ENCODE results near the gene RBMS3. TPM values are rescaled to one million over a fixed set of nuclear protein-coding genes. Genes with fewer than 3 reads are reported as not detected.

Gene RBMS3
- total and polyA plus RNA-seq, 2 experiments from 2014 or later = 34.9 to 37.1 TPM

DNA sequence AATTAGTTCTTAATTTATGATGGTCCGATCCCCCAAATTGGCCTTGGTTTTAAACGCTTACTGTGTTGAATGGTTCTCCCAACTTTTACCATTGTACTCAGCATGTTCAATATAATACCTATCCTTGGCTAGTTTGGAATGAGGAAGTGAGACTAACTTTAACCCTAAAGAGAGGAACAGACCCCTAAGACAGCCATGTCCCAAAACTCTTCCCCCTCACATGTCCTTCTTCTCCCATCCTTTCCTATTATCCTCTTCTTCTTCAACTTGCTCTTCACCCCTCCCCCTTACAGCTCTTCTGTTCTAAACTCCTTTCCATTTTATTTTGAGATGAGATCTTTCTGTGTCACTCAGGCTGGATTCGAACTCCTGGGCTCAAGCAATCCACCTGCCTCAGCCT lies 116.5 kb downstream of the RBMS3 start:
- no peaks in the 10 kb centered on the region for H3K36me3 ChIP-seq (replicated peaks; ENCODE audit: insufficient read depth, low read depth)
- H4K20me1 ChIP-seq (ENCODE audit: insufficient read depth, poor library complexity, severe bottlenecking) = no peaks in the 10 kb centered on the region
- no peaks in the 10 kb centered on the region for H3K9me3 ChIP-seq (ENCODE audit: low read depth)
- no peak overlapping the region for H3K27ac ChIP-seq
- 96% methylated on average over 3 of the region's 3 CpGs for WGBS (ENCODE audit: low lambda C conversion rate, missing lambda C conversion rate)
- TF ChIP-seq, protein P1, sequence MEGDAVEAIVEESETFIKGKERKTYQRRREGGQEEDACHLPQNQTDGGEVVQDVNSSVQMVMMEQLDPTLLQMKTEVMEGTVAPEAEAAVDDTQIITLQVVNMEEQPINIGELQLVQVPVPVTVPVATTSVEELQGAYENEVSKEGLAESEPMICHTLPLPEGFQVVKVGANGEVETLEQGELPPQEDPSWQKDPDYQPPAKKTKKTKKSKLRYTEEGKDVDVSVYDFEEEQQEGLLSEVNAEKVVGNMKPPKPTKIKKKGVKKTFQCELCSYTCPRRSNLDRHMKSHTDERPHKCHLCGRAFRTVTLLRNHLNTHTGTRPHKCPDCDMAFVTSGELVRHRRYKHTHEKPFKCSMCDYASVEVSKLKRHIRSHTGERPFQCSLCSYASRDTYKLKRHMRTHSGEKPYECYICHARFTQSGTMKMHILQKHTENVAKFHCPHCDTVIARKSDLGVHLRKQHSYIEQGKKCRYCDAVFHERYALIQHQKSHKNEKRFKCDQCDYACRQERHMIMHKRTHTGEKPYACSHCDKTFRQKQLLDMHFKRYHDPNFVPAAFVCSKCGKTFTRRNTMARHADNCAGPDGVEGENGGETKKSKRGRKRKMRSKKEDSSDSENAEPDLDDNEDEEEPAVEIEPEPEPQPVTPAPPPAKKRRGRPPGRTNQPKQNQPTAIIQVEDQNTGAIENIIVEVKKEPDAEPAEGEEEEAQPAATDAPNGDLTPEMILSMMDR (IDR thresholded peaks at IDR 0.05; ENCODE audit: poor library complexity) = no peak
- TF ChIP-seq EZH2 (IDR thresholded peaks at IDR 0.05; ENCODE audit: borderline replicate concordance) (no peak), EZH2phosphoT487 (IDR thresholded peaks at IDR 0.05; ENCODE audit: low read depth, severe bottlenecking, unreplicated experiment) (no peak)
- H3K4me1 ChIP-seq (ENCODE audit: insufficient read depth) = no peaks in the 10 kb centered on the region
- H3K79me2 ChIP-seq = peaks cover 11% of the 10 kb centered on the region
- no peak overlapping the region for H2AFZ ChIP-seq
- no peaks in the 10 kb centered on the region for H3K9me2 ChIP-seq (replicated peaks; ENCODE audit: insufficient read depth)
- no peaks in the 10 kb centered on the region for H3K27me3 ChIP-seq
- DNase-seq (ENCODE audit: low spot score) = no peak
- H3K4me3 ChIP-seq = no peak overlapping the region
- H3K4me2 ChIP-seq = no peak overlapping the region

DNA sequence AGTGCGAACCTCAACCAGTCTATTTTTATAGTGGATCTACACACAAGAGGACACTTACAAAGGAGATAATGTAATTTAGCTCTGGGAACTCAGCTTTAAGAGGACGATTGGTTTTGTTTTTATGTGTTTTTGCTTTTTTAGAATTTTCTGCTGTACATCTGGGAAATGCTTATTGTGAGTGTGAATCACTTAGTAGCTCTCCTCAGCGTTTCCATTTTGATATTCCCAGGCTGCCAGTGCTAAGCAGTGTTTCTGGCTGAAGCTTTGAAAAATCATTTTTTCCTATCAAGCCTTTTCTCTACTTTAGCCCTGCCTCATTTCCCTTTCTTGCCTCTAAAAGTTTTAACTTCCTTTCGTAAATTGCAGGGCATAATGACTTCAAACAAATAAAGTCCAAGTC lies 117.9 kb downstream of the RBMS3 start:
- no peaks in the 10 kb centered on the region for H3K27me3 ChIP-seq
- no peak for TF ChIP-seq EZH2phosphoT487 (IDR thresholded peaks at IDR 0.05; ENCODE audit: low read depth, severe bottlenecking, unreplicated experiment)
- TF ChIP-seq, protein P1 (IDR thresholded peaks at IDR 0.05; ENCODE audit: poor library complexity) = no peak
- TF ChIP-seq EZH2 (IDR thresholded peaks at IDR 0.05; ENCODE audit: borderline replicate concordance) = no peak
- DNase-seq (ENCODE audit: low spot score) = no peak
- H3K4me1 ChIP-seq (ENCODE audit: insufficient read depth) = no peaks in the 10 kb centered on the region
- no peaks in the 10 kb centered on the region for H3K36me3 ChIP-seq (replicated peaks; ENCODE audit: insufficient read depth, low read depth)
- no peaks in the 10 kb centered on the region for H3K9me2 ChIP-seq (replicated peaks; ENCODE audit: insufficient read depth)
- H4K20me1 ChIP-seq (ENCODE audit: insufficient read depth, poor library complexity, severe bottlenecking) = no peaks in the 10 kb centered on the region
- H3K4me3 ChIP-seq = no peak overlapping the region
- WGBS (ENCODE audit: low lambda C conversion rate, missing lambda C conversion rate) = 81% methylated on average over 4 of the region's 4 CpGs
- H2AFZ ChIP-seq = no peak overlapping the region
- no peaks in the 10 kb centered on the region for H3K9me3 ChIP-seq (ENCODE audit: low read depth)
- H3K4me2 ChIP-seq = no peak overlapping the region
- no peak overlapping the region for H3K27ac ChIP-seq
- H3K79me2 ChIP-seq = peaks cover 11% of the 10 kb centered on the region

DNA sequence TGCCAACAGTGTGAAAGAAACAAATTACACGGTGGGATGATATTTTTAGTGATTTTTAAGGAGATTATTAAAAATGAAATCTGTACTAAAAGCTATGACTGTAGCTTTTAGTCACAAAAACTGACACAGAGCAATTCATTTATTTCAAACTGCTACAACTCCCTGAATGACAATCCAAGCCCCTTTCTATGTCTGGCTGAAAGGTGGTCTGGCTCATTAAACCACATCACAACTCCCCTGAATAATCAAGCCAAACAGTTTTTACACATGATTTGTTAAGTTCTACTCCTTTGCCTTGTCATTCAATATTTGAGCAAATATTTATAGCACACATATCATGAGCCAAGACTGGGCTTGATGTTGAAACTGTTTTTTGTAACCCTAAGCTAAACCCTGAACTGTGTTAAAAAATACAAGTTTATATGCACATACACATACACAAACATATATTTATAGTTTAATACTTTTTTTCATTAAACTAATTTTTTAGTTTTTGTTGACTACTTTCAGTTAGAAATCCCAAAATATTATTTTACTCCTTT lies 125.5 kb downstream of the RBMS3 start:
- H3K9me3 ChIP-seq (ENCODE audit: low read depth) = no peaks in the 10 kb centered on the region
- WGBS (ENCODE audit: low lambda C conversion rate, missing lambda C conversion rate) = 30% methylated on average over 1 of the region's 1 CpG
- TF ChIP-seq EZH2 (IDR thresholded peaks at IDR 0.05; ENCODE audit: borderline replicate concordance) (no peak), EZH2phosphoT487 (IDR thresholded peaks at IDR 0.05; ENCODE audit: low read depth, severe bottlenecking, unreplicated experiment) (no peak)
- TF ChIP-seq, protein P1 (IDR thresholded peaks at IDR 0.05; ENCODE audit: poor library complexity) = no peak
- H3K36me3 ChIP-seq (replicated peaks; ENCODE audit: insufficient read depth, low read depth) = no peaks in the 10 kb centered on the region
- no peaks in the 10 kb centered on the region for H3K9me2 ChIP-seq (replicated peaks; ENCODE audit: insufficient read depth)
- H3K4me3 ChIP-seq = no peak overlapping the region
- no peak overlapping the region for H3K4me2 ChIP-seq
- DNase-seq (ENCODE audit: low spot score) = no peak
- no peaks in the 10 kb centered on the region for H4K20me1 ChIP-seq (ENCODE audit: insufficient read depth, poor library complexity, severe bottlenecking)
- no peaks in the 10 kb centered on the region for H3K27me3 ChIP-seq
- H2AFZ ChIP-seq = no peak overlapping the region
- no peak overlapping the region for H3K27ac ChIP-seq
- no peaks in the 10 kb centered on the region for H3K4me1 ChIP-seq (ENCODE audit: insufficient read depth)
- peaks cover 14% of the 10 kb centered on the region for H3K79me2 ChIP-seq

Data from hepatocyte (in vitro differentiated cells).